Panc1 (cell line): ENCODE data around the gene PLCB4. TPM values are rescaled to one million over a fixed set of nuclear protein-coding genes. Genes with fewer than 3 reads are reported as not detected.

Source experiments
- ATAC-seq: fragments of 200-7000 bp; cut with Tn5 transposase; 2 replicates; pipeline ENCODE4 v1.9.1; 2020; ENCODE audit warnings: mild to moderate bottlenecking, moderate library complexity
- BruUV-seq: library from RNA; stranded (reverse); fragments of 400-500 nt; replicated peaks from 2 replicates; lab custom pipeline; 2021; lab: Mats Ljungman, UMichigan
- CTCF ChIA-PET: fragments of 300-600 bp; sonication (Branson Sonifier 250); formaldehyde crosslinking; loops from one replicate; lab custom pipeline; 2022; ENCODE audit warnings: antibody characterized with exemption; lab: Charles Lee
- POLR2A ChIA-PET: fragments of 300-600 bp; sonication (Branson Sonifier 250); formaldehyde crosslinking; loops from one replicate; lab custom pipeline; 2022; ENCODE audit warnings: antibody characterized with exemption; lab: Charles Lee
- DNase-seq: peaks from one replicate; pipeline ENCODE4 v3.0.0-alpha.2; 2010; ENCODE audit warnings: low read depth, low spot score
- H3K27ac ChIP-seq: 2 replicates; pipeline ENCODE4 v1.5.1; 2011; ENCODE audit warnings: mild to moderate bottlenecking, low read length, inconsistent platforms
- H3K27me3 ChIP-seq: fragments of 200-500 bp; sonication (Bioruptor generic); 2 replicates; pipeline ENCODE4 v1.6.0; 2014; ENCODE audit warnings: low read length, inconsistent platforms; ENCODE audit not compliant: control insufficient read depth, insufficient read depth
- H3K36me3 ChIP-seq: fragments of 200-500 bp; sonication (Bioruptor generic); 2 replicates; pipeline ENCODE4 v1.5.1; 2014; ENCODE audit warnings: inconsistent platforms, mild to moderate bottlenecking, low read length, moderate library complexity; ENCODE audit not compliant: control insufficient read depth, insufficient read depth
- H3K4me1 ChIP-seq: 2 replicates; pipeline ENCODE4 v1.5.1; 2011; ENCODE audit warnings: inconsistent platforms, mild to moderate bottlenecking, low read length, moderate library complexity; ENCODE audit not compliant: control insufficient read depth, insufficient read depth
- H3K4me3 ChIP-seq, 2 experiments: 2 replicates each; pipeline ENCODE4 v1.5.1; 2011 to 2012; ENCODE audit warnings: low read depth in 2 of 2, low read length in 2 of 2, mild to moderate bottlenecking in 2 of 2, inconsistent platforms in 1 of 2, moderate library complexity in 1 of 2
- H3K9me3 ChIP-seq: fragments of 200-500 bp; sonication (Bioruptor generic); 2 replicates; pipeline ENCODE4 v1.5.1; 2014; ENCODE audit warnings: low read depth, mild to moderate bottlenecking, inconsistent platforms, low read length, moderate library complexity; ENCODE audit not compliant: control insufficient read depth, insufficient read depth
- POLR2AphosphoS5 ChIP-seq: IDR thresholded peaks from 2 replicates; pipeline ENCODE4 v1.6.1; 2012; ENCODE audit warnings: mild to moderate bottlenecking, low read depth, low read length, moderate library complexity
- SIN3A ChIP-seq: IDR thresholded peaks from 2 replicates; pipeline ENCODE4 v1.6.1; 2012; ENCODE audit warnings: low read depth, mild to moderate bottlenecking, low read length, moderate library complexity, borderline replicate concordance; ENCODE audit not compliant: insufficient read depth
- TCF7L2 ChIP-seq: IDR thresholded peaks from 2 replicates; pipeline ENCODE4 v1.6.1; 2011; ENCODE audit warnings: mild to moderate bottlenecking, low read depth, low read length, inconsistent platforms
- in situ Hi-C: cut with HindIII; loops from 2 replicates; pipeline ENCODE4 v1.10.0; 2016; ENCODE audit warnings: low sequenced_read_pairs, low pct_unique_long_range_greater_than_20kb
- intact Hi-C: fragments of 100-400 bp; cut with micrococcal nuclease; formaldehyde crosslinking; loops from one replicate; pipeline ENCODE4 v1.10.0; 2022; ENCODE audit not compliant: unreplicated experiment
- total RNA-seq: library from RNA; stranded (reverse); gene quantifications from one replicate; pipeline ENCODE4 v1.2.1, GENCODE V29; 2021; ENCODE audit not compliant: unreplicated experiment
- TF ChIP-seq, protein P1 (sequence below): fragments of 450-650 bp; IDR thresholded peaks from 2 replicates; pipeline ENCODE4 v1.5.1; 2017; ENCODE audit warnings: mild to moderate bottlenecking
- TF ChIP-seq, protein P2 (sequence below), 2 experiments: IDR thresholded peaks; 2 replicates each; pipeline ENCODE4 v1.6.1; 2011 to 2012; ENCODE audit warnings: low read depth in 2 of 2, control low read depth in 1 of 2, low read length in 1 of 2, mild to moderate bottlenecking in 1 of 2, moderate library complexity in 1 of 2; ENCODE audit not compliant: insufficient read depth in 1 of 2

The PLCB4 gene
- total RNA-seq, 1 experiment from 2014 or later = 1.5 TPM

DNA sequence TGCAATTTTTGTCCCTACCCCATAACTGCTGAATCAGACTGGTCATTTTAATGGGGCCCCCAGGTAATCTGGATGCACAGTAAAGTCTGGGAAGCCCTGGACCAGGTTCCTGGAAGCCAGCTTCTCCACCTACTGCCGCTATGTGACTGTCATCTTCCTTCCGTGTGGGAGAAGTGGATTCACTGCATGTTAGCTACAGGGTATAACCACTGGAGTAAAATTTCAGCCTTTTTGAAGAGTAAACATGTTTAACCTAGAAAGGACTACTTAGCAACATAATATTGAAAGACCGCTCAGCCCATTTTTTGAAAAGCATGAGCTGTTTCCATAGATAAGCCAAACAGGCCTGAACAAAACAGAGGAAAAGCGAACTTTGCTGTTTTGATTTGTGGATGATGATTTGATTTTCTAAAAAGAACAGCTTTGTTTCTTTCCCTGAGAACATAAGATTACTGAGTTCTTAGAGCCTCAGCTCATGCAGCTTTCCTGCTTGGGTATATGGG lies 208.1 kb downstream of the PLCB4 start:
- Histone ChIP-seq H3K4me1 (no peaks in the 10 kb centered on the region), H3K27ac (no peak overlapping the region), H3K4me3 (no peak overlapping the region), H3K9me3 (no peaks in the 10 kb centered on the region), H3K36me3 (no peaks in the 10 kb centered on the region), H3K27me3 (no peaks in the 10 kb centered on the region)
- TF ChIP-seq, protein P1, sequence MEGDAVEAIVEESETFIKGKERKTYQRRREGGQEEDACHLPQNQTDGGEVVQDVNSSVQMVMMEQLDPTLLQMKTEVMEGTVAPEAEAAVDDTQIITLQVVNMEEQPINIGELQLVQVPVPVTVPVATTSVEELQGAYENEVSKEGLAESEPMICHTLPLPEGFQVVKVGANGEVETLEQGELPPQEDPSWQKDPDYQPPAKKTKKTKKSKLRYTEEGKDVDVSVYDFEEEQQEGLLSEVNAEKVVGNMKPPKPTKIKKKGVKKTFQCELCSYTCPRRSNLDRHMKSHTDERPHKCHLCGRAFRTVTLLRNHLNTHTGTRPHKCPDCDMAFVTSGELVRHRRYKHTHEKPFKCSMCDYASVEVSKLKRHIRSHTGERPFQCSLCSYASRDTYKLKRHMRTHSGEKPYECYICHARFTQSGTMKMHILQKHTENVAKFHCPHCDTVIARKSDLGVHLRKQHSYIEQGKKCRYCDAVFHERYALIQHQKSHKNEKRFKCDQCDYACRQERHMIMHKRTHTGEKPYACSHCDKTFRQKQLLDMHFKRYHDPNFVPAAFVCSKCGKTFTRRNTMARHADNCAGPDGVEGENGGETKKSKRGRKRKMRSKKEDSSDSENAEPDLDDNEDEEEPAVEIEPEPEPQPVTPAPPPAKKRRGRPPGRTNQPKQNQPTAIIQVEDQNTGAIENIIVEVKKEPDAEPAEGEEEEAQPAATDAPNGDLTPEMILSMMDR = no peak
- TF ChIP-seq POLR2AphosphoS5 (no peak), SIN3A (no peak), TCF7L2 (no peak)
- TF ChIP-seq, protein P2, sequence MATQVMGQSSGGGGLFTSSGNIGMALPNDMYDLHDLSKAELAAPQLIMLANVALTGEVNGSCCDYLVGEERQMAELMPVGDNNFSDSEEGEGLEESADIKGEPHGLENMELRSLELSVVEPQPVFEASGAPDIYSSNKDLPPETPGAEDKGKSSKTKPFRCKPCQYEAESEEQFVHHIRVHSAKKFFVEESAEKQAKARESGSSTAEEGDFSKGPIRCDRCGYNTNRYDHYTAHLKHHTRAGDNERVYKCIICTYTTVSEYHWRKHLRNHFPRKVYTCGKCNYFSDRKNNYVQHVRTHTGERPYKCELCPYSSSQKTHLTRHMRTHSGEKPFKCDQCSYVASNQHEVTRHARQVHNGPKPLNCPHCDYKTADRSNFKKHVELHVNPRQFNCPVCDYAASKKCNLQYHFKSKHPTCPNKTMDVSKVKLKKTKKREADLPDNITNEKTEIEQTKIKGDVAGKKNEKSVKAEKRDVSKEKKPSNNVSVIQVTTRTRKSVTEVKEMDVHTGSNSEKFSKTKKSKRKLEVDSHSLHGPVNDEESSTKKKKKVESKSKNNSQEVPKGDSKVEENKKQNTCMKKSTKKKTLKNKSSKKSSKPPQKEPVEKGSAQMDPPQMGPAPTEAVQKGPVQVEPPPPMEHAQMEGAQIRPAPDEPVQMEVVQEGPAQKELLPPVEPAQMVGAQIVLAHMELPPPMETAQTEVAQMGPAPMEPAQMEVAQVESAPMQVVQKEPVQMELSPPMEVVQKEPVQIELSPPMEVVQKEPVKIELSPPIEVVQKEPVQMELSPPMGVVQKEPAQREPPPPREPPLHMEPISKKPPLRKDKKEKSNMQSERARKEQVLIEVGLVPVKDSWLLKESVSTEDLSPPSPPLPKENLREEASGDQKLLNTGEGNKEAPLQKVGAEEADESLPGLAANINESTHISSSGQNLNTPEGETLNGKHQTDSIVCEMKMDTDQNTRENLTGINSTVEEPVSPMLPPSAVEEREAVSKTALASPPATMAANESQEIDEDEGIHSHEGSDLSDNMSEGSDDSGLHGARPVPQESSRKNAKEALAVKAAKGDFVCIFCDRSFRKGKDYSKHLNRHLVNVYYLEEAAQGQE (IDR thresholded peaks at IDR 0.05; ENCODE audit: insufficient read depth in 1 of 2, low read depth in 2 of 2, low read length in 1 of 2) = no peak
- ChIA-PET POLR2A (no interaction called here), CTCF (no interaction called here)
- no TSS peak for BruUV-seq
- intact Hi-C loops = loop anchor here (10.0 kb wide), 1 partner anchor 62 kb away; no protein-coding TSS in a partner anchor
- no peak for DNase-seq
- in situ Hi-C loops = no loop called here
- no peak for ATAC-seq

DNA sequence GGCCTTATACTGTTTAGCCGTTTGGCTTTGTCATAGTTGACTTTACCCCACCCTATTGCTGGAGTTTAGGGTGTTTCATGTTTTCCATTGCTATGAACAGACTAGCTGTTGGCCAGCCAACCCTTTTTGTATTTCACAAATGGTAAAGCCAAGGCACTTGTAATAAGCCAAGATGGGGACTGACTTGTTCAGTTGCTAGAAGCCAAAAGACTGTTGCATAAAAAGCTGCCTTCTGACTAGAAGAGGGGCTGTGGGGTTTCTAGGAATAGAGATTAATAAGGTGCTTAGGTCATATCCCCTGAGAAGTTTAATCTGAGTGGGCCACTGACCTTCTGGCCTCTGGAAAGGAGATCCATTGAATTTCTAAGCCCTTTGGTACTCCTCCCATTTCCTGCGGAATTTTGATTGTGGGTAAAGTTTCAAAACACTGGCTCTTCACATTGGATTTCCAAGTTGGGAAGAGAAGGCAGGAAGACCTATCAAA lies 211.1 kb downstream of the PLCB4 start:
- no peaks in the 10 kb centered on the region for H3K9me3 ChIP-seq
- in situ Hi-C loops = no loop called here
- H3K36me3 ChIP-seq = no peaks in the 10 kb centered on the region
- H3K27ac ChIP-seq = no peak overlapping the region
- H3K4me3 ChIP-seq = no peak overlapping the region
- no peaks in the 10 kb centered on the region for H3K4me1 ChIP-seq
- no peak for TF ChIP-seq TCF7L2
- TF ChIP-seq, protein P1 = no peak
- TF ChIP-seq POLR2AphosphoS5 = no peak
- TF ChIP-seq, protein P2 (IDR thresholded peaks at IDR 0.05; ENCODE audit: insufficient read depth in 1 of 2, low read depth in 2 of 2, low read length in 1 of 2) = no peak
- no peak for TF ChIP-seq SIN3A
- DNase-seq = no peak
- ATAC-seq = no peak
- ChIA-PET CTCF (no interaction called here), POLR2A (no interaction called here)
- BruUV-seq = no TSS peak
- intact Hi-C loops = loop anchor here (10.0 kb wide), 1 partner anchor 65 kb away; no protein-coding TSS in a partner anchor
- no peaks in the 10 kb centered on the region for H3K27me3 ChIP-seq
